ENCODE data around the gene ZNF664. TPM values are rescaled to one million over a fixed set of nuclear protein-coding genes. Genes with fewer than 3 reads are reported as not detected.

ZNF664 gene
- total and polyA plus RNA-seq, 2 of the 4 experiments (the other 2 are of a cell fraction) = 29.9 to 32.6 TPM

- Histone ChIP-seq H3K23ac (ENCODE audit: low read depth, low read length) (no peak overlapping the region), H2AFZ (replicated peaks; ENCODE audit: low read length, poor library complexity) (no peak overlapping the region), H3K56ac (ENCODE audit: extremely low read depth, insufficient read depth, low read length) (no peak overlapping the region), H3K4ac (ENCODE audit: low read depth, low read length) (no peak overlapping the region), H4K20me1 (ENCODE audit: insufficient read depth, low read length) (no peaks in the 10 kb centered on the region), H3K27ac (ENCODE audit: insufficient read depth, low read length) (no peak overlapping the region), H2BK5ac (ENCODE audit: low read depth, low read length, poor library complexity, severe bottlenecking) (no peak overlapping the region), H2BK20ac (ENCODE audit: low read depth, low read length) (no peak overlapping the region), H2AK9ac (replicated peaks; ENCODE audit: low read depth, low read length, poor library complexity) (no peak overlapping the region), H3K27me3 (ENCODE audit: control insufficient read depth, insufficient read depth, low read length) (peaks cover 5% of the 10 kb centered on the region), H3K14ac (replicated peaks; ENCODE audit: low read depth, low read length) (no peak overlapping the region), H3K9ac (ENCODE audit: low read depth, low read length) (no peak overlapping the region), H3K4me2 (ENCODE audit: low read depth, low read length) (no peak overlapping the region), H3K4me3 (ENCODE audit: insufficient read depth, low read depth, low read length) (no peak overlapping the region), H3K79me1 (ENCODE audit: low read depth in 1 of 2, low read length in 2 of 2) (no peaks in the 10 kb centered on the region), H3K18ac (ENCODE audit: low read depth, low read length) (no peak overlapping the region), H3K9me3 (ENCODE audit: control insufficient read depth, insufficient read depth, low read length) (peaks cover 15% of the 10 kb centered on the region), H4K8ac (ENCODE audit: low read depth in 2 of 2, low read length in 2 of 2) (no peak overlapping the region), H2BK120ac (ENCODE audit: low read depth, low read length) (no peak overlapping the region), H3K4me1 (ENCODE audit: control insufficient read depth, insufficient read depth, low read length) (no peaks in the 10 kb centered on the region), H2BK15ac (ENCODE audit: low read depth, low read length) (no peak overlapping the region), H3K36me3 (ENCODE audit: control insufficient read depth, insufficient read depth, low read length) (no peaks in the 10 kb centered on the region), H4K91ac (ENCODE audit: insufficient read depth, low read depth, low read length) (no peak overlapping the region), H2AK5ac (ENCODE audit: low read depth, low read length) (no peak overlapping the region), H3K9me1 (ENCODE audit: insufficient read depth, low read length) (no peaks in the 10 kb centered on the region), H4K5ac (ENCODE audit: low read depth, low read length) (no peak overlapping the region)
- no peak for TF ChIP-seq MAFK (IDR thresholded peaks at IDR 0.05; ENCODE audit: low read depth, low read length)
- TF ChIP-seq MAZ (IDR thresholded peaks at IDR 0.05; ENCODE audit: borderline replicate concordance, low read depth, low read length) = no peak
- no peak for TF ChIP-seq SMC3 (IDR thresholded peaks at IDR 0.05; ENCODE audit: low read depth, low read length)
- TF ChIP-seq NFE2L2 (IDR thresholded peaks at IDR 0.05; ENCODE audit: low read depth, low read length) = no peak
- TF ChIP-seq CEBPB (IDR thresholded peaks at IDR 0.05; ENCODE audit: low read depth, low read length) = no peak
- intact Hi-C loops (cut with micrococcal nuclease) = loop anchor here (5.0 kb wide), 2 partner anchors 273 to 718 kb away; no protein-coding TSS in a partner anchor
- DNase-seq (no peak), ATAC-seq (ENCODE audit: low read depth) (no peak)
- CTCF ChIA-PET = no interaction called here
- in situ Hi-C loops (cut with MboI; ENCODE audit: low sequenced_read_pairs) = no loop called here
- POLR2A ChIA-PET (ENCODE audit: unreplicated experiment) = no interaction called here
- BruUV-seq (replicated peaks) = no TSS peak
- 73% methylated on average over 2 of the region's 6 CpGs; no CpG with 5 or more reads in 1 of the 2 experiments for WGBS, 2 experiments (ENCODE audit: extremely low coverage in 2 of 2, insufficient read length in 1 of 2)
- dilution Hi-C loops (cut with HindIII; ENCODE audit: low sequenced_read_pairs, unreplicated experiment) = no loop called here
Observed at GRCh38 chr12:124049451-124050094, 76.6 kb downstream of the ZNF664 start.

Measured in IMR-90 (cell line).